B cell (primary cell): ENCODE measurements around the gene MAB21L3.

Experiments used
- EZH2 ChIP-seq: IDR thresholded peaks from 2 replicates; pipeline ENCODE4 v1.6.1; 2012; ENCODE audit warnings: borderline replicate concordance, low read depth, mild to moderate bottlenecking, moderate library complexity, low read length; ENCODE audit not compliant: insufficient read depth, poor library complexity, severe bottlenecking
- TF ChIP-seq, protein P1 (sequence below): fragments of 200-600 bp; IDR thresholded peaks from one replicate; pipeline ENCODE4 v1.8.0; 2022; ENCODE audit warnings: antibody characterized with exemption, mild to moderate bottlenecking

DNA sequence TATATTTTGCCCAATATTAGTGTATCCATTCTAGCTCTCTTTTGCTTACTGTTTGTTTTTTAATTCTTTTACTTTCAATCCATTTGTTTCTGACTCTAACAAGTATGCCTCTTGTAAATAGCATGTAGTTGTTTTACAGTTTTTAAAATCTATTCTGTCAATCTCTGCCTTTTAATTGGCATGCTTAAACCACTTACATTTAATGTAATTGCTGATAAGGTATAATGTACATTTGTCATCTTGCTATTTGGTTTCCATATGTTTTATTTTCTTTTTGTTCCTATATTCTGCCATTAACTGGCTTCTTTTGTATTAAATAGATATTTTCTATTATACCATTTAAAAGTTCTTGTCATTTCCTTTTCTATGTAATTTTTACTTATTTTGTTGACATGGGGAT, 16.2 kb upstream of the MAB21L3 start:
- TF ChIP-seq, protein P1, sequence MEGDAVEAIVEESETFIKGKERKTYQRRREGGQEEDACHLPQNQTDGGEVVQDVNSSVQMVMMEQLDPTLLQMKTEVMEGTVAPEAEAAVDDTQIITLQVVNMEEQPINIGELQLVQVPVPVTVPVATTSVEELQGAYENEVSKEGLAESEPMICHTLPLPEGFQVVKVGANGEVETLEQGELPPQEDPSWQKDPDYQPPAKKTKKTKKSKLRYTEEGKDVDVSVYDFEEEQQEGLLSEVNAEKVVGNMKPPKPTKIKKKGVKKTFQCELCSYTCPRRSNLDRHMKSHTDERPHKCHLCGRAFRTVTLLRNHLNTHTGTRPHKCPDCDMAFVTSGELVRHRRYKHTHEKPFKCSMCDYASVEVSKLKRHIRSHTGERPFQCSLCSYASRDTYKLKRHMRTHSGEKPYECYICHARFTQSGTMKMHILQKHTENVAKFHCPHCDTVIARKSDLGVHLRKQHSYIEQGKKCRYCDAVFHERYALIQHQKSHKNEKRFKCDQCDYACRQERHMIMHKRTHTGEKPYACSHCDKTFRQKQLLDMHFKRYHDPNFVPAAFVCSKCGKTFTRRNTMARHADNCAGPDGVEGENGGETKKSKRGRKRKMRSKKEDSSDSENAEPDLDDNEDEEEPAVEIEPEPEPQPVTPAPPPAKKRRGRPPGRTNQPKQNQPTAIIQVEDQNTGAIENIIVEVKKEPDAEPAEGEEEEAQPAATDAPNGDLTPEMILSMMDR, result no peak
- TF ChIP-seq EZH2, result no peak
